WI38 (cell line): ENCODE data around the gene AAGAB.

Experiments used
- H3K4me3 ChIP-seq: 2 replicates; pipeline ENCODE4 v1.5.1; 2011; ENCODE audit warnings: low read depth, mild to moderate bottlenecking, control low read depth, low read length
- CTCF ChIP-seq: IDR thresholded peaks from 2 replicates; pipeline ENCODE4 v1.5.1; 2012; ENCODE audit warnings: low read depth, mild to moderate bottlenecking, control low read depth, low read length

The AAGAB gene

GRCh38 chr15:67281714-67282113 is 27.3 kb upstream of the AAGAB start:
- no peak overlapping the region for H3K4me3 ChIP-seq
- no peak for TF ChIP-seq CTCF

- no peak for TF ChIP-seq CTCF
- H3K4me3 ChIP-seq = no peak overlapping the region
Observed at GRCh38 chr15:67280217-67280616, 25.8 kb upstream of the AAGAB start.

GRCh38 chr15:67276666-67277065 is 22.2 kb upstream of the AAGAB start:
- H3K4me3 ChIP-seq = no peak overlapping the region
- TF ChIP-seq CTCF = no peak

GRCh38 chr15:67274236-67274635 is 19.8 kb upstream of the AAGAB start:
- TF ChIP-seq CTCF = no peak
- H3K4me3 ChIP-seq = no peak overlapping the region

GRCh38 chr15:67267951-67268941 is 13.8 kb upstream of the AAGAB start:
- TF ChIP-seq CTCF = no peak
- no peak overlapping the region for H3K4me3 ChIP-seq

GRCh38 chr15:67267440-67267839 is 13.0 kb upstream of the AAGAB start:
- no peak overlapping the region for H3K4me3 ChIP-seq
- no peak for TF ChIP-seq CTCF

GRCh38 chr15:67266870-67267269 is 12.4 kb upstream of the AAGAB start:
- no peak overlapping the region for H3K4me3 ChIP-seq

More at GRCh38 chr15:67266870-67267269, 12.4 kb upstream of the AAGAB start:
- no peak for TF ChIP-seq CTCF
